Endothelial cell of umbilical vein (primary cell): ENCODE results near the gene ABCA3. TPM values are rescaled to one million over a fixed set of nuclear protein-coding genes. Genes with fewer than 3 reads are reported as not detected.

Experiments used
- BruUV-seq: library from RNA; stranded (reverse); fragments of 400-500 nt; replicated peaks from 2 replicates; lab custom pipeline; 2021; lab: Mats Ljungman, UMichigan
- CTCF ChIA-PET: fragments of 300-600, 350-600 bp; sonication (Branson Sonifier 250); formaldehyde crosslinking; loops from one replicate; lab custom pipeline; 2021; ENCODE audit warnings: antibody characterized with exemption, inconsistent platforms; lab: Charles Lee
- POLR2A ChIA-PET: fragments of 300-600, 350-600 bp; sonication (Branson Sonifier 250); formaldehyde crosslinking; loops from one replicate; lab custom pipeline; 2021; ENCODE audit warnings: antibody characterized with exemption, inconsistent platforms; lab: Charles Lee
- DNase-seq: peaks from one replicate; pipeline ENCODE4 v3.0.0-alpha.2; 2011; ENCODE audit warnings: low read depth, low spot score
- FAIRE-seq: peaks from 2 replicates; lab custom pipeline; 2011; peaks lifted over from hg19 to GRCh38; lab: Jason Lieb, UNC
- H2AFZ ChIP-seq: 2 replicates; pipeline ENCODE4 v1.6.0; 2012; ENCODE audit warnings: low read depth, low read length, control low read depth, inconsistent platforms
- H3K27ac ChIP-seq: 2 replicates; pipeline ENCODE4 v1.5.1; 2011; ENCODE audit warnings: low read depth, mild to moderate bottlenecking, control low read depth, low read length, moderate library complexity; ENCODE audit not compliant: insufficient read depth
- H3K27me3 ChIP-seq, 2 experiments: 2 replicates each; pipeline versions ENCODE4 v1.6.0 to v1.6.1; 2011; ENCODE audit warnings: low read length in 2 of 2, mixed read lengths in 1 of 2; ENCODE audit not compliant: control insufficient read depth in 2 of 2, insufficient read depth in 2 of 2
- H3K36me3 ChIP-seq, 2 experiments: 2 replicates in 1 of 2; 3 replicates in 1 of 2; pipeline ENCODE4 v1.5.1; 2011; ENCODE audit warnings: low read length in 2 of 2, mild to moderate bottlenecking in 1 of 2, moderate library complexity in 1 of 2; ENCODE audit not compliant: control insufficient read depth in 2 of 2, insufficient read depth in 2 of 2; ENCODE audit errors: extremely low read depth in 1 of 2
- H3K4me1 ChIP-seq: 3 replicates; pipeline ENCODE4 v1.5.1; 2011; ENCODE audit warnings: mild to moderate bottlenecking, low read length; ENCODE audit not compliant: control insufficient read depth, insufficient read depth; ENCODE audit errors: extremely low read depth
- H3K4me2 ChIP-seq: 2 replicates; pipeline ENCODE4 v1.6.1; 2011; ENCODE audit warnings: low read length, control low read depth, mixed read lengths; ENCODE audit not compliant: insufficient read depth
- H3K4me3 ChIP-seq, 3 experiments: fragments of 200-600 bp in 1 of 3; sonication (generic), shearing (Covaris generic) in 1 of 3; replicated peaks in 1 of 3; 2 replicates each; pipeline ENCODE4 v1.5.1; 2011 to 2016; ENCODE audit warnings: control low read depth in 3 of 3, low read length in 3 of 3, mild to moderate bottlenecking in 2 of 3, inconsistent platforms in 1 of 3, low read depth in 1 of 3, moderate library complexity in 1 of 3; ENCODE audit not compliant: insufficient read depth in 1 of 3
- H3K79me2 ChIP-seq: 2 replicates; pipeline ENCODE4 v1.6.0; 2012; ENCODE audit warnings: low read length, inconsistent platforms; ENCODE audit not compliant: control insufficient read depth, insufficient read depth
- H3K9ac ChIP-seq: replicated peaks from 2 replicates; pipeline ENCODE3; 2011; ENCODE audit warnings: low read length, control low read depth; ENCODE audit not compliant: insufficient read depth; ENCODE audit errors: extremely low read depth
- H3K9me1 ChIP-seq: replicated peaks from 3 replicates; pipeline ENCODE4 v1.6.0; 2011; ENCODE audit warnings: mild to moderate bottlenecking, low read length; ENCODE audit not compliant: control insufficient read depth, insufficient read depth; ENCODE audit errors: extremely low read depth
- H3K9me3 ChIP-seq: replicated peaks from 2 replicates; pipeline ENCODE4 v1.5.1; 2012; ENCODE audit warnings: low read length, inconsistent platforms; ENCODE audit not compliant: control insufficient read depth, insufficient read depth
- H4K20me1 ChIP-seq: replicated peaks from 2 replicates; pipeline ENCODE3; 2011; ENCODE audit warnings: mild to moderate bottlenecking, low read length; ENCODE audit not compliant: control insufficient read depth, insufficient read depth; ENCODE audit errors: extremely low read depth
- CTCF ChIP-seq, 2 donors: IDR thresholded peaks; 1 replicate in 1 of 2; 2 replicates in 1 of 2; pipeline ENCODE4 v1.5.1; 2011; ENCODE audit warnings: low read length in 2 of 2, mild to moderate bottlenecking in 2 of 2, moderate library complexity in 2 of 2, control low read depth in 1 of 2, inconsistent platforms in 1 of 2, low read depth in 1 of 2; ENCODE audit not compliant: insufficient read depth in 1 of 2; ENCODE audit errors: extremely low read depth in 1 of 2
- EZH2 ChIP-seq: IDR thresholded peaks from 2 replicates; pipeline ENCODE4 v1.6.1; 2012; ENCODE audit warnings: borderline replicate concordance, low read depth, mild to moderate bottlenecking, moderate library complexity, low read length, inconsistent platforms; ENCODE audit not compliant: severe bottlenecking
- FOS ChIP-seq: IDR thresholded peaks from 2 replicates; pipeline ENCODE4 v1.6.1; 2011; ENCODE audit warnings: mild to moderate bottlenecking, low read length, moderate library complexity, borderline replicate concordance; ENCODE audit not compliant: insufficient read depth
- GATA2 ChIP-seq: IDR thresholded peaks from 2 replicates; pipeline ENCODE4 v1.7.0; 2011; ENCODE audit warnings: low read depth, mild to moderate bottlenecking, moderate library complexity, mixed read lengths, low read length; ENCODE audit not compliant: insufficient read length, insufficient read depth
- JUN ChIP-seq: IDR thresholded peaks from 2 replicates; pipeline ENCODE4 v1.6.1; 2011; ENCODE audit warnings: borderline replicate concordance, low read depth; ENCODE audit not compliant: insufficient read length, insufficient read depth
- MAX ChIP-seq: IDR thresholded peaks from 2 replicates; pipeline ENCODE4 v1.6.1; 2011; ENCODE audit not compliant: insufficient read depth, insufficient read length
- MYC ChIP-seq: IDR thresholded peaks from one replicate; pipeline ENCODE4 v1.6.1; 2011; ENCODE audit warnings: mild to moderate bottlenecking, low read depth, low read length
- POLR2A ChIP-seq: IDR thresholded peaks from 2 replicates; pipeline ENCODE4 v1.6.1; 2012; ENCODE audit warnings: low read depth, mild to moderate bottlenecking, control low read depth, low read length
- POLR2AphosphoS5 ChIP-seq: IDR thresholded peaks from 2 replicates; pipeline ENCODE4 v1.6.1; 2012; ENCODE audit warnings: low read depth, mild to moderate bottlenecking, control low read depth, low read length, moderate library complexity; ENCODE audit not compliant: insufficient read depth
- dilution Hi-C: fragments of 300-500 bp; cut with MboI; formaldehyde crosslinking; loops from one replicate; pipeline ENCODE4 v1.15.0; 2019; ENCODE audit warnings: low sequenced_read_pairs; ENCODE audit not compliant: extremely low pct_ligation_motif_present
- intact Hi-C: fragments of 100-400 bp; cut with micrococcal nuclease; formaldehyde crosslinking; loops from one replicate; pipeline ENCODE4 v1.10.0; 2022
- polyA plus RNA-seq, 4 experiments: library from polyadenylated mRNA; depleted of rRNA in 3 of 4; stranded (reverse) in 3 of 4; unstranded in 1 of 4; fragments of >200 nt; gene quantifications; 2 replicates each; pipeline versions ENCODE4 v1.2.1 to v1.2.3, GENCODE V29; 2011 to 2012; ENCODE audit warnings: missing spikeins in 1 of 4
- total RNA-seq: library from RNA; stranded (reverse); gene quantifications from 2 replicates; pipeline ENCODE4 v1.2.3, GENCODE V29; 2021

The ABCA3 gene
- total and polyA plus RNA-seq, 2 donors (not counting 3 experiments of a cell fraction or from before 2014, with no cell fraction given): 13.5 to 36.0 TPM

- no peak for FAIRE-seq
- dilution Hi-C loops: no loop called here
- no peak for DNase-seq
These were observed 54.0 kb downstream of the ABCA3 start for GRCh38 chr16:2286550-2286949.

GRCh38 chr16:2285731-2286191, 54.8 kb downstream of the ABCA3 start:
- ChIA-PET POLR2A (no interaction called here), CTCF (no interaction called here)
- BruUV-seq: no TSS peak
- Histone ChIP-seq H3K36me3 (peaks cover 0 to 16% of the 10 kb centered on the region in 2 experiments), H3K27ac (no peak overlapping the region), H3K4me3 (no peak overlapping the region), H3K4me2 (no peak overlapping the region), H3K27me3 (no peaks in the 10 kb centered on the region), H3K9me1 (no peaks in the 10 kb centered on the region), H3K4me1 (no peaks in the 10 kb centered on the region), H3K9ac (no peak overlapping the region), H4K20me1 (no peaks in the 10 kb centered on the region), H3K9me3 (no peaks in the 10 kb centered on the region), H2AFZ (no peak overlapping the region), H3K79me2 (no peaks in the 10 kb centered on the region)
- DNase-seq (no peak), FAIRE-seq (no peak)
- intact Hi-C loops: no loop called here
- TF ChIP-seq GATA2: no peak
- TF ChIP-seq MYC: no peak
- no peak for TF ChIP-seq POLR2AphosphoS5
- TF ChIP-seq EZH2: no peak
- TF ChIP-seq CTCF (IDR thresholded peaks at IDR 0.05; ENCODE audit: extremely low read depth in 1 of 2, insufficient read depth in 1 of 2, low read depth in 1 of 2, low read length in 2 of 2): no peak
- no peak for TF ChIP-seq JUN
- TF ChIP-seq MAX: no peak
- TF ChIP-seq FOS: no peak
- no peak for TF ChIP-seq POLR2A
- dilution Hi-C loops: no loop called here

More at GRCh38 chr16:2286550-2286949, 54.0 kb downstream of the ABCA3 start:
- Histone ChIP-seq H3K4me3 (no peak overlapping the region), H3K9me3 (no peaks in the 10 kb centered on the region), H2AFZ (no peak overlapping the region), H3K36me3 (peaks cover 0 to 14% of the 10 kb centered on the region in 2 experiments), H3K27me3 (no peaks in the 10 kb centered on the region), H3K27ac (no peak overlapping the region), H3K79me2 (no peaks in the 10 kb centered on the region), H3K9me1 (no peaks in the 10 kb centered on the region), H3K9ac (no peak overlapping the region), H4K20me1 (no peaks in the 10 kb centered on the region), H3K4me1 (no peaks in the 10 kb centered on the region), H3K4me2 (no peak overlapping the region)
- no peak for TF ChIP-seq MYC
- no peak for TF ChIP-seq POLR2AphosphoS5
- no peak for TF ChIP-seq FOS
- TF ChIP-seq JUN: no peak
- ChIA-PET CTCF (no interaction called here), POLR2A (no interaction called here)
- BruUV-seq: no TSS peak
- intact Hi-C loops: no loop called here
